ENCODE data around the gene TTL. TPM values are rescaled to one million over a fixed set of nuclear protein-coding genes. Genes with fewer than 3 reads are reported as not detected.

Gene TTL
- total and polyA plus RNA-seq, 2 of the 13 experiments (the other 11 are each of a cell fraction or from before 2014, with no cell fraction given), result 19.0 to 59.8 TPM

DNA sequence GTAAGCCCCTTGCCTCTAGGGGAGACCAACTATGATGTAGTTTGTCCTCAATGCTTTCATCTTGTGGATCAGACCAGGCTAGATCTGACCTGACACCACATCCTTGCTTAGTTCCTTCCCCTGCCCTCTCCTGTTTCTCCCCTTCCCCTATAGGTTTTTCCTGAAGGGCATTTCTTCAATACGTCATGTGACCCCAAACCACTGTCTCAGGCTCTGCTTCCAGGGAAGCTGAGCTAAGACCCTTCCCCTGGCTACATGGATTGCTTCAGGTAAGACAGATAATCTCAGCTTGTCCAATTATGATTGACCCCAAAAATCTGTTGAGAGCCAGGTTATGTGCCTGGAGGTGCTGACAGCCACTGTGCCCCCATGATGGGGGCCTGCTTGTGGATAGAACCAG lies 22.6 kb upstream of the TTL start:
- H3K4me2 ChIP-seq (ENCODE audit: low read depth, low read length), result no peak overlapping the region
- ATAC-seq (no peak), DNase-seq (ENCODE audit: low spot score) (no peak), FAIRE-seq (no peak)
- peaks cover 0 to 9% of the 10 kb centered on the region in 2 experiments; a peak in 1 of 5 replicates for H3K27me3 ChIP-seq (ENCODE audit: control insufficient read depth in 1 of 2, insufficient read depth in 2 of 2, low read length in 2 of 2)
- no peak overlapping the region for H3K9ac ChIP-seq (ENCODE audit: insufficient read depth, low read depth, low read length)
- WGBS (ENCODE audit: low lambda C conversion rate), result 34% methylated on average over 1 of the region's 1 CpG
- H3K79me2 ChIP-seq (ENCODE audit: insufficient read depth, low read length), result no peaks in the 10 kb centered on the region
- H3K36me3 ChIP-seq (replicated peaks in 1 of 2; ENCODE audit: control insufficient read depth in 1 of 2, insufficient read depth in 2 of 2, low read length in 2 of 2), result no peaks in the 10 kb centered on the region
- no peak overlapping the region for H2AFZ ChIP-seq (ENCODE audit: low read length)
- TF ChIP-seq HNRNPLL (IDR thresholded peaks at IDR 0.05; ENCODE audit: low read depth, low read length, poor library complexity, severe bottlenecking), result no peak
- TF ChIP-seq EEA1 (CRISPR knock-in tag; IDR thresholded peaks at IDR 0.05; ENCODE audit: borderline replicate concordance), result no peak
- no peak for TF ChIP-seq ZC3H4 (CRISPR knock-in tag; IDR thresholded peaks at IDR 0.05; ENCODE audit: borderline replicate concordance)
- TF ChIP-seq ZNF251 (CRISPR knock-in tag; IDR thresholded peaks at IDR 0.05), result no peak
- TF ChIP-seq, protein P1, sequence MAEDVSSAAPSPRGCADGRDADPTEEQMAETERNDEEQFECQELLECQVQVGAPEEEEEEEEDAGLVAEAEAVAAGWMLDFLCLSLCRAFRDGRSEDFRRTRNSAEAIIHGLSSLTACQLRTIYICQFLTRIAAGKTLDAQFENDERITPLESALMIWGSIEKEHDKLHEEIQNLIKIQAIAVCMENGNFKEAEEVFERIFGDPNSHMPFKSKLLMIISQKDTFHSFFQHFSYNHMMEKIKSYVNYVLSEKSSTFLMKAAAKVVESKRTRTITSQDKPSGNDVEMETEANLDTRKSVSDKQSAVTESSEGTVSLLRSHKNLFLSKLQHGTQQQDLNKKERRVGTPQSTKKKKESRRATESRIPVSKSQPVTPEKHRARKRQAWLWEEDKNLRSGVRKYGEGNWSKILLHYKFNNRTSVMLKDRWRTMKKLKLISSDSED (CRISPR knock-in tag; IDR thresholded peaks at IDR 0.05), result no peak
- no peak for TF ChIP-seq KLF12 (CRISPR knock-in tag; IDR thresholded peaks at IDR 0.05; ENCODE audit: borderline replicate concordance)
- TF ChIP-seq ZNF18 (CRISPR knock-in tag; IDR thresholded peaks at IDR 0.05; ENCODE audit: insufficient replicate concordance), result no peak
- TF ChIP-seq FOXP1 (IDR thresholded peaks at IDR 0.05), result no peak
- TF ChIP-seq FOXP1 (CRISPR knock-in tag; IDR thresholded peaks at IDR 0.05), result no peak
- no peak for TF ChIP-seq SIX4 (CRISPR knock-in tag; IDR thresholded peaks at IDR 0.05)
- no peak for TF ChIP-seq PRPF4 (IDR thresholded peaks at IDR 0.05; ENCODE audit: low read depth, low read length, poor library complexity, severe bottlenecking)
- no peak for TF ChIP-seq KDM6A (CRISPR knock-in tag; IDR thresholded peaks at IDR 0.05; ENCODE audit: low read depth)
- no peak for TF ChIP-seq ZNF674 (CRISPR knock-in tag; IDR thresholded peaks at IDR 0.05; ENCODE audit: low read depth)
- no peak for TF ChIP-seq SALL2 (CRISPR knock-in tag; IDR thresholded peaks at IDR 0.05)
- no peak for TF ChIP-seq BRD4 (CRISPR knock-in tag; IDR thresholded peaks at IDR 0.05)
- TF ChIP-seq SRSF4 (IDR thresholded peaks at IDR 0.05; ENCODE audit: low read depth, low read length, poor library complexity, severe bottlenecking), result no peak
- no peak for TF ChIP-seq SRSF1 (optimal IDR thresholded peaks at IDR 0.05; ENCODE audit: low read depth, low read length)
- TF ChIP-seq HOMEZ (CRISPR knock-in tag; IDR thresholded peaks at IDR 0.05; ENCODE audit: low read depth), result no peak
- no peak for TF ChIP-seq ZNF557 (CRISPR knock-in tag; IDR thresholded peaks at IDR 0.05)
- BruUV-seq (replicated peaks), result no TSS peak
- H3K4me3 ChIP-seq (replicated peaks in 1 of 3; ENCODE audit: insufficient read depth in 1 of 3, low read depth in 2 of 3, low read length in 3 of 3), result no peak overlapping the region
- H3K4me1 ChIP-seq (ENCODE audit: insufficient read depth, low read length), result no peaks in the 10 kb centered on the region
- intact Hi-C loops (cut with micrococcal nuclease; ENCODE audit: unreplicated experiment) (no loop called here), in situ Hi-C loops (cut with HindIII; ENCODE audit: extremely low pct_ligation_motif_present, low pct_unique_long_range_greater_than_20kb) (no loop called here)
- no peaks in the 10 kb centered on the region for H4K20me1 ChIP-seq (ENCODE audit: insufficient read depth, low read length)
- no peaks in the 10 kb centered on the region for H3K9me3 ChIP-seq (ENCODE audit: low read length)
- POLR2A ChIA-PET, result no interaction called here
- CTCF ChIA-PET (ENCODE audit: low intra/inter-chr PET ratio, low total read pairs), result no interaction called here
- no peak overlapping the region for H3K27ac ChIP-seq (ENCODE audit: extremely low read length, insufficient read depth, low read length)
